Measurements from ENCODE around the gene SMYD3.

SMYD3 gene

GRCh38 chr1:246220495-246221065 is 286.5 kb downstream of the SMYD3 start:
- DNase-seq (ENCODE audit: low read depth) = no peak
- H3K4me3 ChIP-seq (ENCODE audit: low read length) = no peak overlapping the region

GRCh38 chr1:246219508-246220030 is 287.5 kb downstream of the SMYD3 start:
- Histone ChIP-seq H3K27me3 (replicated peaks; ENCODE audit: control insufficient read depth, insufficient read depth, low read length) (no peaks in the 10 kb centered on the region), H3K4me3 (ENCODE audit: low read length) (no peak overlapping the region), H3K9ac (ENCODE audit: low read length) (no peak overlapping the region), H3K4me1 (ENCODE audit: control insufficient read depth, insufficient read depth, low read length) (no peaks in the 10 kb centered on the region), H3K36me3 (ENCODE audit: control insufficient read depth, insufficient read depth, low read length, severe bottlenecking) (no peaks in the 10 kb centered on the region), H3K9me3 (ENCODE audit: control insufficient read depth, low read length) (no peaks in the 10 kb centered on the region)
- no peak for DNase-seq (ENCODE audit: low read depth)

More at GRCh38 chr1:246220495-246221065, 286.5 kb downstream of the SMYD3 start:
- Histone ChIP-seq H3K4me1 (ENCODE audit: control insufficient read depth, insufficient read depth, low read length) (peaks cover 3% of the 10 kb centered on the region), H3K9ac (ENCODE audit: low read length) (no peak overlapping the region), H3K27me3 (replicated peaks; ENCODE audit: control insufficient read depth, insufficient read depth, low read length) (no peaks in the 10 kb centered on the region), H3K9me3 (ENCODE audit: control insufficient read depth, low read length) (no peaks in the 10 kb centered on the region), H3K36me3 (ENCODE audit: control insufficient read depth, insufficient read depth, low read length, severe bottlenecking) (no peaks in the 10 kb centered on the region)

- H3K4me3 ChIP-seq (ENCODE audit: low read length) = no peak overlapping the region
- no peaks in the 10 kb centered on the region for H3K27me3 ChIP-seq (replicated peaks; ENCODE audit: control insufficient read depth, insufficient read depth, low read length)
- no peak overlapping the region for H3K9ac ChIP-seq (ENCODE audit: low read length)
- no peaks in the 10 kb centered on the region for H3K9me3 ChIP-seq (ENCODE audit: control insufficient read depth, low read length)
- no peaks in the 10 kb centered on the region for H3K36me3 ChIP-seq (ENCODE audit: control insufficient read depth, insufficient read depth, low read length, severe bottlenecking)
- H3K4me1 ChIP-seq (ENCODE audit: control insufficient read depth, insufficient read depth, low read length) = no peaks in the 10 kb centered on the region
- no peak for DNase-seq (ENCODE audit: low read depth)
Observed at GRCh38 chr1:246218686-246219085, 288.4 kb downstream of the SMYD3 start.

- Histone ChIP-seq H3K9ac (ENCODE audit: low read length) (no peak overlapping the region), H3K9me3 (ENCODE audit: control insufficient read depth, low read length) (no peaks in the 10 kb centered on the region), H3K4me1 (ENCODE audit: control insufficient read depth, insufficient read depth, low read length) (no peaks in the 10 kb centered on the region), H3K36me3 (ENCODE audit: control insufficient read depth, insufficient read depth, low read length, severe bottlenecking) (no peaks in the 10 kb centered on the region), H3K27me3 (replicated peaks; ENCODE audit: control insufficient read depth, insufficient read depth, low read length) (no peaks in the 10 kb centered on the region), H3K4me3 (ENCODE audit: low read length) (no peak overlapping the region)
- no peak for DNase-seq (ENCODE audit: low read depth)
Observed at GRCh38 chr1:246216906-246217305, 290.2 kb downstream of the SMYD3 start.

DNA sequence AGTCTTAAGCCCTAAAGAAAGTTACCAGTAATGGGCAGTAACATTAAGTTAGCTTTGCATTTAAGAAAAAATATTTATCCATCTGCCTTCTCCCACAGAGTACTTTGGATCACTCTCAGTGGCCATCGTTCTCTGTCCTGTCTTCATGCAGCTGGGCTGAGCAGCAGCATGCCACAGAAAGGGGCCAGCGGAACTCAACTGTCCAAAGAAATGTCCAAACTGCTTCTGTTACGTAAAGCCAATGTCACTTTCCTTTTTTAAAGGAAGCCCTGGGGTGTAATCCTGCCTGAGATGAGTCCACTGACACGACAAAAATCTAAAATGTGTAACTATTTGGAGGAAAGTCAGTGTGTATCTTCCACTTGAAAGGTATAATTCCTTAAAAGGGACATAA is 291.6 kb downstream of the SMYD3 start:
- Histone ChIP-seq H3K9me3 (ENCODE audit: control insufficient read depth, low read length) (no peaks in the 10 kb centered on the region), H3K27me3 (replicated peaks; ENCODE audit: control insufficient read depth, insufficient read depth, low read length) (no peaks in the 10 kb centered on the region), H3K4me1 (ENCODE audit: control insufficient read depth, insufficient read depth, low read length) (no peaks in the 10 kb centered on the region), H3K4me3 (ENCODE audit: low read length) (no peak overlapping the region), H3K36me3 (ENCODE audit: control insufficient read depth, insufficient read depth, low read length, severe bottlenecking) (no peaks in the 10 kb centered on the region), H3K9ac (ENCODE audit: low read length) (no peak overlapping the region)
- no peak for DNase-seq (ENCODE audit: low read depth)

DNA sequence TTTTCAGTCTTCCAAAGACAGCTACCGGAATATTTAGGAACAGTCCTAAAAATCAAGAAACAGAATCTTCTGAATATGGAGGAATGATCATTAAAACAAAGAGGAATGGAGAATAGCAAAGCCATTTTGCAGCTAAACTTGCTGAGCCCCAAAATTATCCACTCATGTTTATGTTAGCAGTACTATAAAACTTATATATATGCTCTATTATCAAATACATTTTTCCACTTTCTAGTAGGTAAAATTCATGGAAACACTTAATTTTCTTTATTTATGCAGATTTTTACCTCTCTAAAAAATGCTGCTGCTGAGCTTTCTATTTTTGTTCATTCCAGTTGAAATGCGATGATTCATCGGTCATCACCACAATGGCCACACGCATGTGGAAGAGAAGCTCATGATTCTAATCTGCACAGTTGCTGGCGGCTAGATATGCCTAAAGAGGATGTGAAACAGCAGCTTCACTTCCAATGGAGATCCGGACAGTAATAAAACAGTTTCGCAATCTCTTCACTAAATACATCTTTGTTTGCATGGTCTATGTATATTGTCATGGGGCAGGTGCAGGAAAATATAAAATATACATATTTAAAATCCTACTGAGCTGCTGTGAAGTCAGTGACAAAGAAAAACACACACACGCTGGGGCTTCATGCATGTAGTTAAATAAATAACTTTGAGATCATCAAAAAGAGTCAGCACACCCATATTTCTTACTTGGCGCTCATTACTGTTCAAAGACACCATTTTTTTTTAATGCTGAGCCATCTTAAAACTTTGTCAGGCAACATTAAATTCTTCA is 292.2 kb downstream of the SMYD3 start:
- Histone ChIP-seq H3K27me3 (replicated peaks; ENCODE audit: control insufficient read depth, insufficient read depth, low read length) (no peaks in the 10 kb centered on the region), H3K4me1 (ENCODE audit: control insufficient read depth, insufficient read depth, low read length) (no peaks in the 10 kb centered on the region), H3K4me3 (ENCODE audit: low read length) (no peak overlapping the region), H3K9ac (ENCODE audit: low read length) (no peak overlapping the region), H3K9me3 (ENCODE audit: control insufficient read depth, low read length) (no peaks in the 10 kb centered on the region), H3K36me3 (ENCODE audit: control insufficient read depth, insufficient read depth, low read length, severe bottlenecking) (no peaks in the 10 kb centered on the region)
- peak; percentile 93 for DNase-seq (ENCODE audit: low read depth)

GRCh38 chr1:246213947-246214346 is 293.1 kb downstream of the SMYD3 start:
- no peak for DNase-seq (ENCODE audit: low read depth)
- Histone ChIP-seq H3K36me3 (ENCODE audit: control insufficient read depth, insufficient read depth, low read length, severe bottlenecking) (no peaks in the 10 kb centered on the region), H3K9ac (ENCODE audit: low read length) (no peak overlapping the region), H3K4me1 (ENCODE audit: control insufficient read depth, insufficient read depth, low read length) (no peaks in the 10 kb centered on the region), H3K4me3 (ENCODE audit: low read length) (no peak overlapping the region), H3K27me3 (replicated peaks; ENCODE audit: control insufficient read depth, insufficient read depth, low read length) (no peaks in the 10 kb centered on the region), H3K9me3 (ENCODE audit: control insufficient read depth, low read length) (no peaks in the 10 kb centered on the region)

GRCh38 chr1:246213502-246213901 is 293.6 kb downstream of the SMYD3 start:
- Histone ChIP-seq H3K9me3 (ENCODE audit: control insufficient read depth, low read length) (no peaks in the 10 kb centered on the region), H3K4me1 (ENCODE audit: control insufficient read depth, insufficient read depth, low read length) (no peaks in the 10 kb centered on the region), H3K36me3 (ENCODE audit: control insufficient read depth, insufficient read depth, low read length, severe bottlenecking) (no peaks in the 10 kb centered on the region), H3K9ac (ENCODE audit: low read length) (no peak overlapping the region), H3K4me3 (ENCODE audit: low read length) (no peak overlapping the region), H3K27me3 (replicated peaks; ENCODE audit: control insufficient read depth, insufficient read depth, low read length) (no peaks in the 10 kb centered on the region)
- no peak for DNase-seq (ENCODE audit: low read depth)

DNA sequence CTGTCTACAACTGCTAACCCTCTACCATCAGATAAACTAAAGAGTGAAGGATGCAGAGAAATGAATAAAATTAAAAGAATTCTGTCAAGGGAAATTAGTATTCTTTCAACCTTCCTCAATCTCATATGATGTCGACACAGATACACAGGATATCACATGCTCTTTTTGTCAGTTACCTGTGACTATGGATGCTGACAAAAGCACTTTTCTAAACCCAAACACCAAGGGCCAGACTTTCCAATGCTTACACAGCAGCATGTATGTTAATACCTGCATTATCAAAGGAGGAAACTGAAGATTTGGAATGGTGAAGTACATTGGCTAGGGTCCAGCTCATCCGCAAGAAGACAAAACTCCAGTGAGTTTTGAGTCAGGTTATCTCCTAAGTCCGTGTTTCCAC is 294.0 kb downstream of the SMYD3 start:
- Histone ChIP-seq H3K4me3 (ENCODE audit: low read length) (no peak overlapping the region), H3K9me3 (ENCODE audit: control insufficient read depth, low read length) (no peaks in the 10 kb centered on the region), H3K9ac (ENCODE audit: low read length) (no peak overlapping the region), H3K27me3 (replicated peaks; ENCODE audit: control insufficient read depth, insufficient read depth, low read length) (no peaks in the 10 kb centered on the region), H3K36me3 (ENCODE audit: control insufficient read depth, insufficient read depth, low read length, severe bottlenecking) (no peaks in the 10 kb centered on the region), H3K4me1 (ENCODE audit: control insufficient read depth, insufficient read depth, low read length) (no peaks in the 10 kb centered on the region)
- DNase-seq (ENCODE audit: low read depth) = no peak

DNA sequence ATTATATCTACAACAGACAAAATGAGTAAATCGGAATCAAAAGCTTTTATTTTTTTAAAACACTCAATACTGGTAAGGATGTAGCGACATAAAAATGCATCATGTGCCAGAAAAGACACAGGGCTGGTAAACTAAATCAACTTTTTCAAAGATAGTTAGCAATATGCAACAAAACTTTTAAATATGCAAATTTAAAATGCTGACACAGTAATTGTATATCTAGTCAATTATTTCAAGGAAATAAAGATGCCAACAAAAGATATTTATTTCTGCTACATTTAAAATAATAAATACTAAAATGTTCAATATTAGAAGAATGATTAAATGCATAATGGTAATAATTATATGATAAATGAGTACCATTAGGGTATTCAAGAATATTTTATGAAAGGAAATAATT is 295.1 kb downstream of the SMYD3 start:
- Histone ChIP-seq H3K27me3 (replicated peaks; ENCODE audit: control insufficient read depth, insufficient read depth, low read length) (no peaks in the 10 kb centered on the region), H3K4me3 (ENCODE audit: low read length) (no peak overlapping the region), H3K9me3 (ENCODE audit: control insufficient read depth, low read length) (no peaks in the 10 kb centered on the region), H3K9ac (ENCODE audit: low read length) (no peak overlapping the region), H3K4me1 (ENCODE audit: control insufficient read depth, insufficient read depth, low read length) (no peaks in the 10 kb centered on the region), H3K36me3 (ENCODE audit: control insufficient read depth, insufficient read depth, low read length, severe bottlenecking) (no peaks in the 10 kb centered on the region)
- no peak for DNase-seq (ENCODE audit: low read depth)

GRCh38 chr1:246210756-246211155 is 296.3 kb downstream of the SMYD3 start:
- Histone ChIP-seq H3K9ac (ENCODE audit: low read length) (no peak overlapping the region), H3K36me3 (ENCODE audit: control insufficient read depth, insufficient read depth, low read length, severe bottlenecking) (no peaks in the 10 kb centered on the region), H3K4me3 (ENCODE audit: low read length) (no peak overlapping the region), H3K27me3 (replicated peaks; ENCODE audit: control insufficient read depth, insufficient read depth, low read length) (no peaks in the 10 kb centered on the region), H3K4me1 (ENCODE audit: control insufficient read depth, insufficient read depth, low read length) (no peaks in the 10 kb centered on the region), H3K9me3 (ENCODE audit: control insufficient read depth, low read length) (no peaks in the 10 kb centered on the region)
- DNase-seq (ENCODE audit: low read depth) = no peak

Data from adipocyte (in vitro differentiated cells).